M059J (cell line): Measurements from ENCODE around the gene PCSK6. TPM values are rescaled to one million over a fixed set of nuclear protein-coding genes. Genes with fewer than 3 reads are reported as not detected.

Experiments used
- DNase-seq: peaks from one replicate; pipeline ENCODE4 v3.0.0-alpha.2; 2012; ENCODE audit warnings: low read depth
- total RNA-seq: library from RNA; depleted of rRNA; stranded (reverse); fragments of >200 nt; shearing (Covaris generic); gene quantifications from 2 replicates; pipeline ENCODE4 v1.2.3, GENCODE V29; 2014

PCSK6 gene
- total RNA-seq, 1 experiment from 2014 or later = not detected

DNA sequence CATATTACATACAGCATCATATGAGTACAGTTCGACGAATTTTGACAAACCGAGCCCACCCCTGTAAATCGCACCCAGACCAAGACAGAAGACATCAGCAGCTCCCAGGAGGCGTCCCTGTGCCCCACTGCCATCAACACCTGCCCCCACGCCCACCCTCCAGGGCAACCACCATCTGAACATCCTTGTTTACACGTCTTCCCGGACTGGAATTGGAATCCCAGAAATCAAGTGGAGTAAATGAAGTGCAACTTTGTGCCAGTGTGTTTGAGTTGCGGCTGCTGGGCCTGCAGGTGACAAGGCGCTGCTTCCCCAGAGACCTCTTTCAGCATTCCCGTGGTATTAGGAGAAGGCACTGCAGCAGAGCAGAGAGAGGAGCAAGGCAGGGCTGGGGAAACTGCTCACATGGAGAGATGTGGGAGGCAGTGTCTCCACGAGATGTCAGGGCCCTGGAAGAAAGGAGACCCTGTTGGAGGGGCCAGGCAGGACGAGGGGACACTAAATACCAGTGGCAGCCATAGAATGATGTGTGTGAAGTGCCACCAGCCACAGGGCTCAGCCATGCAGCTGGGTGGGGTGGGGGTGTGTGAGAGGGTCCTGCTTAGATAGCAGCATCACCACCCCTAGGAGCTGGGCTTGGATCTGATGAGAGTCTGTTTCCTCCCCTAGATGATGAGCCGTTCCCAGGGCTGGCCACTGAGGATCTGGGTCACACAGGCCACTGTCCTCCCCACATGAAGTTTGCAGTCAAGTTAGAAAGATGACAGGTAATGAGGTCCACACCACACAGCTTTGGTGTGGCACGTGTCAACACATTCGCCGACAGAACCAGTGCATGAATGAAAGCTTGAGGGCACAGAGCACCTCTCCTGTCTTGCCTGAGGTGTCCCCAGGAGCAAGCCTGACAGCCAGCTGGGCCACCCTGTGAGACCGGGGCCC, 33.4 kb upstream of the PCSK6 start:
- no peak for DNase-seq

DNA sequence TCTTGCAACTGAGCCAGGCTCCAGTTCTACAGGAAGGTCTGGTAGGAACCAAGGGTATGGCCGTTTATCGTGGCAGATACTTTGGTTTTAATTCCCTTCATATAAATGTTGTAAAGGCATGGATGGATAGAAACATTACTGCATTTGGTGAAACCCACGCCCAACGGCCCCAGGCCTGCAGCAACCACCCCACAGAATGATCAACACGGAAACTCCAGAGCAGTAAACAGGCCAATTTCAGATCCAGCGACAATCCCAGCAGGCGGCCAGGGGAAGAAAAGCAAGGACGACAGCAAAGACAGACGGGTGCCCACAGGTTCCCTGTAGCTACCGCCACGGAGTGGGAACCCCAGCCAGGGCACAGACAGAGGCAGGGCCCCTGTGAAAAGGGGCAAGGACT, 32.6 kb upstream of the PCSK6 start:
- no peak for DNase-seq

- no peak for DNase-seq
Measured at GRCh38 chr15:101521591-101521990, 32.1 kb upstream of the PCSK6 start.

DNA sequence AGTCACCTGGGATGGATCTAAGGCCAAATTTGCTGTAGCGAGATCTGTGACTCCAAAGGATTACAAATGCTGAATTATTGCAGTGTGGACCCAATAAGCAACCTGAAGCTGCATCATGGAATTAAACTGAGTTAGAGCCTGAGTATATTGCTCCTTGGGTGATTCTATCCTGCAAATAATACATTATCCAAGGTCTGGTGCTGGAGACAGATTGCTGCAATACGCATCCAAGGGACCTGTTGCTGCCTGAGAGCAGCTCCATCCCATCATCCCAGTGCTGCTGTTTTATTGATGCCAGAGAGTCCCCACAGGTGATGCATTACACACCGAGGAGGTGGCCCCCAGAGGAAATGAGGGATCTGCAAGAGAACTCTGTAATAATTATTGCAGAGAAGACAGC, 31.6 kb upstream of the PCSK6 start:
- no peak for DNase-seq

GRCh38 chr15:101520395-101520794, 30.9 kb upstream of the PCSK6 start:
- no peak for DNase-seq

DNA sequence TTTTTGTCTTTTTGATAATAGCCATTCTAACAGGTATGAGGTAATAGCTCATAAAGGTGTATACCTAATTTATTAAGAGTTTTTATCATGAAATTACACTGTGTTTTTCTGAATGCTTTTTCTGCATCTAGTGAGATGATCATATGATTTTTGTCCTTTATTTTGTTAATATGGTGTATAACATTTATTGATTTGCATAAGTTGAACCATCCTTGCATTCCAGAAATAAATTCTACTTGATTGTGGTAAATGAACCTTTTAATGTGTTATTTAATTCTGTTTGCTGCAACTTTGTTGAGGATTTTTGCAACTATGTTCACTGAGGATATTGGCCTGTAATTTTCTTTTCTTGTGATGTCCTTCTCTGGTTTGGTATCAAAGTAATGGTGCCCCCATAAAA, 28.0 kb upstream of the PCSK6 start:
- DNase-seq = no peak

DNA sequence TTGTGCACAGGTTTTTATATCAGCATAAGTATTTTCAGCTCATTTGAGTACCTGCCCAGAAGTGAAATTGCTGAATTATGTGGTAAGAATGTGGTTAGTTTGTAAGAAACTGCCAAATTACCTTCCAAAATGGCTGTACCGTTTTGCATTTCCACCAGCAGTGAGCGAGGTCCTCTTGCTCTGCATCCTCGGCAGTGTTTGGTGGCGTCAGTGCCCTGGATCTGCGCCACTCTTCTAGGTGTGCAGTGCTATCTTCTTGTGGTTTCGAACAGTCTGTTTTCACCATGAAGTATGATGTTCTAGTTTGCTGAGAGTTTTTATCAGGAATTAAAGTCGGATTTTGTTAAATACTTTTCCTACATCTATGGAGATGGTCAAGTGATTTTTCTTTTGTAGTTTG, 24.8 kb upstream of the PCSK6 start:
- DNase-seq = no peak

- DNase-seq = no peak
Measured at GRCh38 chr15:101511717-101512116, 22.2 kb upstream of the PCSK6 start.

- no peak for DNase-seq
Measured at GRCh38 chr15:101510212-101511197, 21.0 kb upstream of the PCSK6 start.

DNA sequence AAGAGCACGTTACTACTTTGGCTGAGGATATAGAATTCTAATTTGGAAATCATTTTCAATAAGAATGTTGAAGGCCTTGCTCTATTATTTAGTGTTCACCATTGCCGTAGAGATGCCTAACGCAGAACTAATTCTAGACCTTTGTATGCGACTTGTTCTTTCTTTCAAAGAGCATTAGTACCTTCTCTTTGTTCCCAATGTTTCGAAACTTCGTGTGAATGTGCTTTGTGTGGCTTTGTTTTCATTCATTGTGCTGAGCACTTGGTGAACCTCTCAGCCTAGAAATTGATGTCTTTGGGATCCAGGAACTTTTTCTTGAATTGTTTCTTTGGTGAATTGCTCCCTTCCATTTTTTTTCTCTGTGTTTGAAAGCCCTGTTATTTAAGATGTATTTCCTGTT, 19.8 kb upstream of the PCSK6 start:
- DNase-seq = no peak

DNA sequence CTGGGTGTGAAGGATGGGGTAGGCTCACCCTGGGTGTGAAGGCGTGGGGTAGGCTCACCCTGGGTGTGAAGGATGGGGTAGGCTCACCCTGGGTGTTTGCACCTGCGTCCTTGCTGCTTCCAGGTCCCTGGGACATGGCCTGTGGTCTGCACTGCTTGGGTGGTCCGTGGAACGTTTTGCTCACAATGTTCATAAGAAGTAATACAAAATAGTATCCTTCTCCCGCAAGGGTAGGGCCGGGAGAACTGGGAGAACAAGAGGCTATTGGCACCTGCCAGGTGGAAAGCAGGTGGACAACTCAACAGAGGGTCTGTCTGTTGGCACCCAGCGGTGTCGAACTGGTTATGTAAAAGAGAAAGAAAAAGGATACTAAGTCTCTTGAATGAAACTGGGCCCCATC, 17.0 kb upstream of the PCSK6 start:
- DNase-seq = no peak

DNA sequence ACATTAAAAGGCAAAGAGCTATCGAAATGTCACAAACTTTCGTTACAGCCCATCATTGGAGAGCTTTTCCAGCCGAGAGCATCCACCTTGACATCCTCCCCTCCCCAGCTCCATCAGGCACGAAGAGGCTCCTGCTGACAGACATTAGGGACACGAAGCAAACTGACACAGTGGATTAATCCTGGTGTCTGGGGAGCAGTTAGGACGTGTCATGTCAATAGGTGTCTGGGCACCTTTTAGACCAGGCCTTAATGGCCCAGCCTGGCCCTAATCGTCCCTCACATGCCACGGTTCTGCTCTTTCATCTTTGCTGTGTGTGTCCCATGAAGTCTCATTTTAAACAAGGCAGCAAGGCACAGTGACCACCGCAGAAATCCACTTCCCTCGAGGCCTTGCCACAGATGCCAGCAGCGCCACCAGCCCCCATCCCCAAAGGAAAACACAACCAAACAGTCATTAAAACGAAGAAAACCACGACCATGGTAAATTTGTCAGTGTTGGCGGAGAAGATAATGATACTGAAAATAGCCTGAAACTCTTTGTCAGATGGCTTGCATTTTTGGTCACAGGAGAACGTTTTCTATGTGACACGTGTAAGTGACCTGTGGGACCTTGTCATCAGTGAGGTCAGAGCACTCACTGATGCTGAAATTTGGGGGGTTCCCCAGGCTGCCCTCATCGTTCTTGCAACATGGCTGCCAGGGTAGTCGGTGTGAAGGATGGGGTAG, 16.3 kb upstream of the PCSK6 start:
- no peak for DNase-seq

DNA sequence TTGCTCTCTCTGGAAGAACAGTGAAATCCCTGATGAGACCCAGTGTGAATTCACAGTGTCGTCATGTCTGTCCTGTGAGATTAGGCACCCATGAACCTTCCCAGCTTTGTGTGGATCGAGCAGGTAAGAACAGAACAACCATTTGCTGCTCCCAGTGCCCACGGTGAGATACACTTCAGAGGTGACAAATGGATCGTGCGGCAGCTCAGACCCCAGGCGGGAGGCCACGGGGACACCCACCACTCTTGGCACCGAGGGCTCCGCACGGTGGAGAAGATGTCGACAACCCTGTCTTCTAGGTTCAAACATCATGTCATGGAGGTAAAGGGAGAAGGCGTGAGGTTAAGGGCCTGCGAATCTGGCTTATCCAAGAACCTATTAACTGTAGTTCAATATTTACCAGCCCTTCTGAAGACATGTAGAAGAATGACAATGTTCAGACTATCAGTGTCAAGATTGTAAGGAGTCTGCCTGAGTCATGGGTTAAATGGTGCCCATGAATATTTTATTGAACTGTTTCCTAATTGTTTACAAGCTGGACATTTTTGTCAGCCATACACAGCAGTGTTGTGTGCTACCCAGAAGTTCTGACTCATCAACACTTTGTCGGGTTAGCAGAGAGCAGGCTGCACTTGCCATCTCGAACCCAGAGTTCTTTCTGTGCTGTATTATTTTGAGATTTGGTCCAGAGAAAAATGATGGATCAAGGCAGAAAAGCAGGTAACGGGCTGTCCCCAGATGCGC, 15.5 kb upstream of the PCSK6 start:
- peak; percentile 67 for DNase-seq

DNA sequence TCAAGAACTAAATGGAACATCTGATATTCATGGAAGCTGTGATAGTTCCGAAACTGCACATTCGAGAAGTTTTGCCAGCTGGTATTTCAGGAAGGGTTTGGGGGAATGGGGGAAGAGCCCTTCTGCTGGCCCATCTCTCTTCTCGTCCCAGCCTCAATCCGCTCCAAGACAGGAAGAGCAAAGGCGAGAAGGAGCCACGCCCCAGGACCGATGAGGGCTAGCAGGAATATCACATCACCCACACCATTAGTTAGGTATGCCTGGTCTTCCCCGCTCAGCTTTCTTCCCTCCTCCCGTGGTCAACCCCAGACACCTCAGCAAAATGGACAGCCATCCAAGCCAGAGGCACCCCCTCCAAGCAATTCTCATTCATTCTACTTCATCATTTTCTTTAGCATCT, 14.9 kb upstream of the PCSK6 start:
- DNase-seq = no peak

DNA sequence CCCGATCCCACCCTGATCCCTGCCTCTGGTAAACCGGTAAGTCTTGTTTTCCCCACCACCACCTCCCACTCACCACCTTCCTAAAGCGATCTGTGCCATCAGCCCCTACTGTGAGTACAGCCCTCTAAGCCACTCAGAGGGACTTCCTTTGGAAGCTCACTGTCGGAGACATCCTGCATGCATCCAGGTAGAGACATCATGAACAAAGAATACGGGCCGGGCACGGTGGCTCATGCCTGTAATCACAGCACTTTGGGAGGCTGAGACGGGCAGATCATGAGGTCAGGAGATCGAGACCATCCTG, 13.7 kb upstream of the PCSK6 start:
- no peak for DNase-seq

- no peak for DNase-seq
Measured at GRCh38 chr15:101502572-101503295, 13.2 kb upstream of the PCSK6 start.

DNA sequence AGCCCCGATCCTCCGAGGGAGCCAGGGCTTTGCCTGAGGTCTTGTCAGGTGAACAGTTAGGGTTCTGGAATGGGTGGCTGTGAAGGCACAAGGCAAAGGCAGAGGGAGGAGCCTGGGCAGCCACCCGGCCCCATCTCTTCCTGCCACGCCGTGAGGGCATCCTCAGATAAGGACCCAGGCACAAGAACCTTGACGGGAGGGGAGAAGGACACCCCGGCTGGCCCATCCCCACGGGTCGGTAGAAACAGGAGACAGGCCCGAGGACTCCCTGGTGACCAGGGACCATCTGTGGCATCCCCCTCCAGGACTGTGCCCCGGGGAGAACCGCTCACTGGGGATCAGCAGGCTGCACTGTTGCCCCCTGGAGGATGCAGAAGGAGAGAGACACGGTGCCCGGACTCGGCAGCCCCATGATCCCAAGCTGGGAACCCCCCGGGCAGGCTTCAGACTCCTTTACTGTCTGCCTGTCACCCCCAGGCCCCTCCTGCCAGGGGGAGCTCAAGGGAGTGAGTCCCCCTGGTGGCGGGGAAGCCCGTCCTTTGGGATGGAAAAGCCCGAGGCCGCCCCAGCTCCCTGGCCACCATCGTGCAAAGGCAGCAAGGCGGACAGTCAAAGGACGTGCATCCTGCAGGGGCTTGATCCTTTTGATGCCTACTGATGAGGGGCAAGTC, 12.3 kb upstream of the PCSK6 start:
- peak; percentile 24 for DNase-seq

DNA sequence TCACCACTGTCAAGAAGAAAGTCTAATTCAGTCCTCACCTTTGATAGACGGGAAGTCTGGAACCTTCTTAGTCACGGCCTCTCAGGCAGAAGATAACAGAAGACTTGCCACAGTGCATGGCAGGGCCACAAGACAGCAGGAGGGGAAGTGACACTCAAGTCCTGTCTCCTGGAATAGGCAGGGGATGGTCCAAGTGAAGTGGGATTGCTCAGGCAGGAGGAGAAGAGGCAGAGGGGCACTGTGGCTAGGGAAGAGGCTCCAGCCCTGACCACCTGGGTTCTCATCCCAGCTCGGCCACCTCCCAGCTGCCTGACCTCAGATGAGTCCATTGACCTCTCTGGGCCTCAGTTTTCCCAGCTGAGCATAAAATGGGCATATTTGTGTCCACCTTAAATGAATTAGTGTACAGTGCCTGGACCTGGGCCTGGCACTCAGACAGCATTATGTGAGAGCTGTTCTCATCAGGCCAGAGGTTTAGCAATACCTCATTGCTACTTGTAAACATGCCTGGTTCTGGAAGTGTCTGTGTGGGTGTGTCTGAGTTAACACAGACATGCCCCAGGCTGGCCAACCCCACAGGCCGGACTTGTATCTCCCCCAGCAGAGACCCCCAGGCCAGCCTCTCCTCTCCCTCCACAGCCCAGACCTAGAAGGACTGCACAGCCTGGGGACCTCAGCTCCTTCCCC, 11.5 kb upstream of the PCSK6 start:
- DNase-seq = no peak
